ENCODE data around the gene UFC1. TPM values are rescaled to one million over a fixed set of nuclear protein-coding genes. Genes with fewer than 3 reads are reported as not detected.

The UFC1 gene
- total RNA-seq, 1 experiment from 2014 or later, result 127 TPM

DNA sequence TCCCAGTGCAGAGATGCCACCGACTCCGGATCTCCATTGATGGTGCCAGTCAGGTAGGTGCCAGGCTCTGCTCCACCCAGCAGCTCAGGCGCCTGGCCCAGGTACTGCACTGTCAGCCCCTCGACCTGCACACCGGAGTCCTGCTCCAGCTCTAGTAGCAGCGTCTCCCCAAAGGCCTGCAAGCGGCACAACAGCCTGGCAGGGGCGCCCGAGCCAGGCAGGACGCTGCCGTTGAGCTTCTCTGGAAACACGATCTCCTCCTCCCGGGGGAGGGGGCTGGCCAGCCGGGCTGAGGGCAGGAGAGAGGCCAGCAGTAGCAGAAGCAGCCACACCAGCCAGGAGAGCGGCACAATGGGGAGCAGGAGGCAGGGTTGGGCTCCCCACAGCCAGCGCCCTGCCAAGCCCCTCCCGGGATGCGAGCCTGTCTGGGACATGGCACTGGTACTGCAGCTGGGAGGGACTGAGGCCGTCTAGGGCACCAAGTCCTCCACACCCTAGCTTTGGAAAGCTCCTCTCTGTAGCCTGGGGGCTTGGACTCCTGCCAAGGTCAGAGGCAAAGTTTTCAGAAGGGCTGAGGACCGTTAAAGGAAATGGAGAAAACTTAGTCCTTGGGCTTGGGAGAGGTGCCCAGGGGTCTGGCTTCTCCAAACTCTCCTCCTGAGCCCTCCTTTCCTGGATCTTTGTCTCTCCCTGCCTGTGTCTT lies 44.6 kb downstream of the UFC1 start:
- Histone ChIP-seq H3K9me3 (ENCODE audit: control insufficient read depth, insufficient read depth, low read depth, low read length) (no peaks in the 10 kb centered on the region), H3K27ac (ENCODE audit: low read length) (peak overlapping the region; percentile 31; the same call in 1 of the 2 replicates), H3K27me3 (ENCODE audit: control insufficient read depth, insufficient read depth, low read length) (no peaks in the 10 kb centered on the region), H3K36me3 (ENCODE audit: control insufficient read depth, insufficient read depth, low read length) (no peaks in the 10 kb centered on the region; the same call in 1 of the 2 replicates), H3K4me1 (ENCODE audit: control insufficient read depth, insufficient read depth, low read length) (peaks cover 38% of the 10 kb centered on the region), H3K4me3 (ENCODE audit: low read depth in 2 of 2, low read length in 2 of 2) (peak overlapping the region in 1 of 2 experiments; percentile 14; a peak in 1 of 4 replicates)
- ChIA-PET CTCF (no interaction called here), POLR2A (no interaction called here)
- DNase-seq (ENCODE audit: low read depth, low spot score), result no peak
- TF ChIP-seq POLR2AphosphoS5 (IDR thresholded peaks at IDR 0.05; ENCODE audit: low read depth, low read length) (no peak), CTCF (IDR thresholded peaks at IDR 0.05) (no peak), TCF7L2 (IDR thresholded peaks at IDR 0.05; ENCODE audit: low read depth, low read length) (no peak), SIN3A (IDR thresholded peaks at IDR 0.05; ENCODE audit: borderline replicate concordance, insufficient read depth, low read depth, low read length) (no peak), REST (IDR thresholded peaks at IDR 0.05; ENCODE audit: insufficient read depth in 1 of 2, low read depth in 2 of 2, low read length in 1 of 2) (no peak)
- intact Hi-C loops (cut with micrococcal nuclease; ENCODE audit: unreplicated experiment) (no loop called here), in situ Hi-C loops (cut with HindIII; ENCODE audit: low pct_unique_long_range_greater_than_20kb, low sequenced_read_pairs) (no loop called here)
- no TSS peak for BruUV-seq (replicated peaks)
- no peak for ATAC-seq

DNA sequence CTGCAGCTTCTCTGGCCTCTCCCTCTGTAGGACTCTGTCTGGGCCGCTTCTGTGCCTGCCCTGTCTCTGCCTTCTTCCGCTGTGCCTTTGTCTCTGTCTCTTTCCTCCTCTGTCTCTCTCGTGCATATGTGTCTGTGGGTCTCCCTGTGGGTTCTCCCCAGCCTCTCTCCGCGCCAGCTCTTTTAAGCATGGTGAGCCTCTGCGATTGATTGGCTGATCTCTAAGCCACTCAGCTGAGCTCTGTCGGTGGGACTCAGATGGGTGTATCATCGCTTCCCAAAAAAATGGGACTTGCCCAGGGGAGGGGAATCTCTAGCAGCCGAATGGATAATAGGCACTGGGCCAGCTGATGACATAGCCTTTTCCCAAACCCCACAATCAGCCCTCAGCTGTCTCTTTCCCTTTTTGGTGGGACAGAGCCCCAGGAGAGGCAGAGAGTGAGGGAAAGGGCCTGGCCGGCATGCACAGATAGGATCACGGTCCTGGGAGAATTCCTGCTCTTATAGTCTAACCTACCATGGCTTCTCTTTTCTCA lies 45.2 kb downstream of the UFC1 start, which contains the start of gene ADAMTS4:
Gene ADAMTS4, minus strand, starts transcription at position 158 of the 535 bp plus-strand sequence. CDS start 427 bp downstream, outside the sequence.
- DNase-seq (ENCODE audit: low read depth, low spot score), result no peak
- Histone ChIP-seq H3K4me3 (ENCODE audit: low read depth in 2 of 2, low read length in 2 of 2) (peak within 1 kb of the TSS in 1 of 2 experiments; percentile 14; a peak in 1 of 4 replicates), H3K4me1 (ENCODE audit: control insufficient read depth, insufficient read depth, low read length) (peaks cover 38% of the 10 kb centered on the region), H3K27me3 (ENCODE audit: control insufficient read depth, insufficient read depth, low read length) (no peaks in the 10 kb centered on the region), H3K36me3 (ENCODE audit: control insufficient read depth, insufficient read depth, low read length) (no peaks in the 10 kb centered on the region; the same call in 1 of the 2 replicates), H3K27ac (ENCODE audit: low read length) (peak within 1 kb of the TSS; percentile 31; the same call in 1 of the 2 replicates), H3K9me3 (ENCODE audit: control insufficient read depth, insufficient read depth, low read depth, low read length) (no peaks in the 10 kb centered on the region)
- ATAC-seq, result no peak
- ChIA-PET POLR2A (no interaction called here), CTCF (interaction anchor here (0.5 kb wide), 1 partner anchor 139 kb away, joined by 12 read pairs; no protein-coding TSS in a partner anchor)
- in situ Hi-C loops (cut with HindIII; ENCODE audit: low pct_unique_long_range_greater_than_20kb, low sequenced_read_pairs) (no loop called here), intact Hi-C loops (cut with micrococcal nuclease; ENCODE audit: unreplicated experiment) (no loop called here)
- TF ChIP-seq POLR2AphosphoS5 (IDR thresholded peaks at IDR 0.05; ENCODE audit: low read depth, low read length) (no peak), TCF7L2 (IDR thresholded peaks at IDR 0.05; ENCODE audit: low read depth, low read length) (no peak), REST (IDR thresholded peaks at IDR 0.05; ENCODE audit: insufficient read depth in 1 of 2, low read depth in 2 of 2, low read length in 1 of 2) (no peak), SIN3A (IDR thresholded peaks at IDR 0.05; ENCODE audit: borderline replicate concordance, insufficient read depth, low read depth, low read length) (no peak), CTCF (IDR thresholded peaks at IDR 0.05) (no peak)
- no TSS peak for BruUV-seq (replicated peaks)
